ENCODE data around the gene ANKRD34A. TPM values are rescaled to one million over a fixed set of nuclear protein-coding genes. Genes with fewer than 3 reads are reported as not detected.

Gene ANKRD34A
- total and polyA plus RNA-seq, 2 of the 4 experiments (the other 2 are of a cell fraction): 0.90 to 1.9 TPM

DNA sequence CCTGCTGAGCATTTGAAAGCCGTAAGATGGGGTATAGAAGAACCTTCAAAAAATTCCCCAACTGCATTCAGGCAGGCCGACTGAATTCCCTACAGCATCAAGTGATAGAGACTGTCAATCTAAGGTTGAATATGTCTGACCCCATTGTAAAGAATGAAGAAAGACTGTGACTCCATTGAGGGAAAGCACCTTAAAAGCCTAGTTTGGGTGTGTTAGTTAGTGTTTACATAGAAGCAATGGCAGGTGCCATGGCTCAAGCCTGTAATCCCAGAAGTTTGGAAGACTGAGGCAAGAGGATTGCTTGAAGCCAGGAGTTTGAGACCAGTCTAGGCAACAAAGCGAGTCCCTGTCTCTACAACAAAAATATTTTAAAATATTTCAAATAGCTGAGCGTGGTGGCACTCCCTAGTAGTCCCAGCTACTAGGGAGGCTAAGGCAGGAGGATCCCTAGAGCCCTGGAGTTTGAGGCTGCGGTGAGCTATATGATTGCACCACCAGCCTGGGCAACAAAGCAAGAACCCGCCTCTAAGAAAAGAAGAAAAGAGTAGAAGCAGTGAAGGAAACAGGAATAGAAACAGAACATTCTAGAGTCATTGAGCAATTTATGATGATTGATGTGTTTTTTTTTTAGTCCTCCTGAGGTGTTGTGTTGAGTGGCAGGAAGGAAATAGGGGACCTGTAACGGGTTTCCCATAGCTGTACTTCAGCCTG, 15.5 kb upstream of the ANKRD34A start:
- Histone ChIP-seq H2BK120ac (ENCODE audit: low read depth, low read length) (peak overlapping the region; percentile 93), H4K91ac (ENCODE audit: insufficient read depth, low read depth, low read length) (peak overlapping the region; percentile 82), H3K27ac (ENCODE audit: insufficient read depth, low read length) (peak overlapping the region; percentile 63), H2AK9ac (replicated peaks; ENCODE audit: low read depth, low read length, poor library complexity) (peak overlapping the region; percentile 93), H3K27me3 (ENCODE audit: control insufficient read depth, insufficient read depth, low read length) (no peaks in the 10 kb centered on the region), H2BK5ac (ENCODE audit: low read depth, low read length, poor library complexity, severe bottlenecking) (peak overlapping the region; percentile 89), H3K14ac (replicated peaks; ENCODE audit: low read depth, low read length) (peak overlapping the region; percentile 88), H3K9ac (ENCODE audit: low read depth, low read length) (peak overlapping the region; percentile 16; the same call in 1 of the 2 replicates), H3K4me3 (ENCODE audit: insufficient read depth, low read depth, low read length) (no peak overlapping the region), H2BK20ac (ENCODE audit: low read depth, low read length) (peak overlapping the region; percentile 68), H2BK15ac (ENCODE audit: low read depth, low read length) (peak overlapping the region; percentile 77), H3K4ac (ENCODE audit: low read depth, low read length) (peak overlapping the region; percentile 89), H2AFZ (replicated peaks; ENCODE audit: low read length, poor library complexity) (no peak overlapping the region), H3K79me1 (ENCODE audit: low read depth in 1 of 2, low read length in 2 of 2) (peaks cover 0 to 12% of the 10 kb centered on the region in 2 experiments; a peak in 3 of 4 replicates), H4K5ac (ENCODE audit: low read depth, low read length) (peak overlapping the region; percentile 59), H4K20me1 (ENCODE audit: insufficient read depth, low read length) (no peaks in the 10 kb centered on the region), H3K4me1 (ENCODE audit: control insufficient read depth, insufficient read depth, low read length) (peaks cover 17% of the 10 kb centered on the region), H3K4me2 (ENCODE audit: low read depth, low read length) (peak overlapping the region; percentile 42; the same call in 1 of the 2 replicates), H3K18ac (ENCODE audit: low read depth, low read length) (peak overlapping the region; percentile 45; the same call in 1 of the 2 replicates), H3K9me3 (ENCODE audit: control insufficient read depth, insufficient read depth, low read length) (no peaks in the 10 kb centered on the region), H3K23ac (ENCODE audit: low read depth, low read length) (peak overlapping the region; percentile 79; the same call in 1 of the 2 replicates), H4K8ac (ENCODE audit: low read depth in 2 of 2, low read length in 2 of 2) (peak overlapping the region; percentile 20 to 91), H3K56ac (ENCODE audit: extremely low read depth, insufficient read depth, low read length) (peak overlapping the region; percentile 84), H3K36me3 (ENCODE audit: control insufficient read depth, insufficient read depth, low read length) (no peaks in the 10 kb centered on the region), H3K9me1 (ENCODE audit: insufficient read depth, low read length) (peaks cover 14% of the 10 kb centered on the region), H2AK5ac (ENCODE audit: low read depth, low read length) (peak overlapping the region; percentile 82)
- ATAC-seq (ENCODE audit: low read depth) (no peak), DNase-seq (no peak)
- BruUV-seq (replicated peaks): no TSS peak
- in situ Hi-C loops (cut with MboI; ENCODE audit: low sequenced_read_pairs): no loop called here
- TF ChIP-seq MAZ (IDR thresholded peaks at IDR 0.05; ENCODE audit: borderline replicate concordance, low read depth, low read length) (no peak), ELK1 (IDR thresholded peaks at IDR 0.05; ENCODE audit: borderline replicate concordance, low read depth, low read length) (no peak), RAD21 (IDR thresholded peaks at IDR 0.05; ENCODE audit: low read length) (0 out of 2 replicates have a peak, but pooled peaks have one; percentile 10), FOS (IDR thresholded peaks at IDR 0.05; ENCODE audit: low read depth, low read length) (no peak), CHD1 (IDR thresholded peaks at IDR 0.05; ENCODE audit: low read depth, low read length) (no peak)
- ChIA-PET POLR2A (ENCODE audit: unreplicated experiment) (interaction anchor here (0.5 to 2.4 kb wide), 7 partner anchors 8 to 53 kb away, joined by 3 to 11 read pairs (median 6); partner anchors contain the start of gene RBM8A), CTCF (interaction anchor here (0.9 to 3.4 kb wide), 6 partner anchors 12 to 134 kb away, joined by 3 to 29 read pairs (median 4); partner anchors contain the start of genes NUDT17, RBM8A and TXNIP)
- WGBS, 2 experiments (ENCODE audit: extremely low coverage in 2 of 2, insufficient read length in 1 of 2): no CpG with 5 or more reads among the region's 7 CpGs
- dilution Hi-C loops (cut with HindIII; ENCODE audit: low sequenced_read_pairs, unreplicated experiment): no loop called here
- intact Hi-C loops (cut with micrococcal nuclease): loop anchor here (1.0 kb wide), 1 partner anchor 15 kb away; no protein-coding TSS in a partner anchor

Measured in IMR-90 (cell line).